ENCODE results near the gene TRIM3. TPM values are rescaled to one million over a fixed set of nuclear protein-coding genes. Genes with fewer than 3 reads are reported as not detected.

Gene TRIM3
- total RNA-seq, 1 experiment from 2014 or later, result 13.4 TPM

GRCh38 chr11:6516865-6517264 is 43.1 kb upstream of the TRIM3 start:
- H3K79me2 ChIP-seq (ENCODE audit: insufficient read depth, low read length), result no peaks in the 10 kb centered on the region
- H2AFZ ChIP-seq (ENCODE audit: low read depth, low read length, poor library complexity, severe bottlenecking), result no peak overlapping the region
- no peaks in the 10 kb centered on the region for H3K9me3 ChIP-seq (ENCODE audit: control insufficient read depth in 1 of 2, insufficient read depth in 1 of 2, low read depth in 1 of 2, low read length in 2 of 2)
- ChIA-PET POLR2A (no interaction called here), CTCF (no interaction called here), RAD21 (ENCODE audit: low non-redundant PET in 1 of 2, low total read pairs in 2 of 2, uncharacterized antibody in 2 of 2, unreplicated experiment in 2 of 2) (no interaction called here)
- no peaks in the 10 kb centered on the region for H3K4me1 ChIP-seq (ENCODE audit: control insufficient read depth in 1 of 2, insufficient read depth in 2 of 2, low read length in 2 of 2)
- H4K20me1 ChIP-seq (ENCODE audit: insufficient read depth), result no peaks in the 10 kb centered on the region
- no peak for TF ChIP-seq EGR1 (IDR thresholded peaks at IDR 0.05; ENCODE audit: low read depth)
- DNase-seq (ENCODE audit: low read depth, low spot score) (no peak), ATAC-seq (no peak)
- no peaks in the 10 kb centered on the region for H3K9me2 ChIP-seq (ENCODE audit: insufficient read depth)
- H3K36me3 ChIP-seq (ENCODE audit: control insufficient read depth in 1 of 2, insufficient read depth in 2 of 2, low read length in 2 of 2), result no peaks in the 10 kb centered on the region
- intact Hi-C loops (cut with micrococcal nuclease), result no loop called here
- no peak overlapping the region for H3K9ac ChIP-seq (ENCODE audit: low read length)
- no peak overlapping the region for H3K27ac ChIP-seq (ENCODE audit: low read depth, low read length)
- BruUV-seq (replicated peaks), result no TSS peak
- H3K4me2 ChIP-seq (ENCODE audit: low read length), result no peak overlapping the region
- no peaks in the 10 kb centered on the region for H3K27me3 ChIP-seq (ENCODE audit: insufficient read depth, low read length)
- H3K4me3 ChIP-seq (replicated peaks in 1 of 2; ENCODE audit: low read depth in 1 of 2, low read length in 2 of 2), result no peak overlapping the region

GRCh38 chr11:6505577-6506240 is 32.0 kb upstream of the TRIM3 start:
- H3K79me2 ChIP-seq (ENCODE audit: insufficient read depth, low read length), result no peaks in the 10 kb centered on the region
- no peaks in the 10 kb centered on the region for H3K9me2 ChIP-seq (ENCODE audit: insufficient read depth)
- TF ChIP-seq CBX3 (IDR thresholded peaks at IDR 0.05; ENCODE audit: low read depth) (0 out of 2 replicates have a peak, but pooled peaks have one; percentile 15), FOSL1 (IDR thresholded peaks at IDR 0.05; ENCODE audit: low read depth) (peak; percentile 46; the same call in 1 of the 2 replicates), YY1 (IDR thresholded peaks at IDR 0.05; ENCODE audit: extremely low read depth, insufficient replicate concordance, low read depth, low read length) (peak; percentile 76), ZNF274 (IDR thresholded peaks at IDR 0.05; ENCODE audit: low read depth, low read length) (no peak), ZFX (IDR thresholded peaks at IDR 0.05) (no peak), RAD21 (IDR thresholded peaks at IDR 0.05; ENCODE audit: low read depth) (peak; percentile 75), REST (IDR thresholded peaks at IDR 0.05; ENCODE audit: low read depth) (no peak), ATF3 (IDR thresholded peaks at IDR 0.05) (no peak), JUND (IDR thresholded peaks at IDR 0.05) (no peak)
- TF ChIP-seq, protein P1, sequence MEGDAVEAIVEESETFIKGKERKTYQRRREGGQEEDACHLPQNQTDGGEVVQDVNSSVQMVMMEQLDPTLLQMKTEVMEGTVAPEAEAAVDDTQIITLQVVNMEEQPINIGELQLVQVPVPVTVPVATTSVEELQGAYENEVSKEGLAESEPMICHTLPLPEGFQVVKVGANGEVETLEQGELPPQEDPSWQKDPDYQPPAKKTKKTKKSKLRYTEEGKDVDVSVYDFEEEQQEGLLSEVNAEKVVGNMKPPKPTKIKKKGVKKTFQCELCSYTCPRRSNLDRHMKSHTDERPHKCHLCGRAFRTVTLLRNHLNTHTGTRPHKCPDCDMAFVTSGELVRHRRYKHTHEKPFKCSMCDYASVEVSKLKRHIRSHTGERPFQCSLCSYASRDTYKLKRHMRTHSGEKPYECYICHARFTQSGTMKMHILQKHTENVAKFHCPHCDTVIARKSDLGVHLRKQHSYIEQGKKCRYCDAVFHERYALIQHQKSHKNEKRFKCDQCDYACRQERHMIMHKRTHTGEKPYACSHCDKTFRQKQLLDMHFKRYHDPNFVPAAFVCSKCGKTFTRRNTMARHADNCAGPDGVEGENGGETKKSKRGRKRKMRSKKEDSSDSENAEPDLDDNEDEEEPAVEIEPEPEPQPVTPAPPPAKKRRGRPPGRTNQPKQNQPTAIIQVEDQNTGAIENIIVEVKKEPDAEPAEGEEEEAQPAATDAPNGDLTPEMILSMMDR (IDR thresholded peaks at IDR 0.05 in 2 of 3, conservative IDR thresholded peaks at IDR 0.05 in 1 of 3; ENCODE audit: borderline replicate concordance in 1 of 3, insufficient read depth in 1 of 3, low read depth in 2 of 3, low read length in 2 of 3), result peak; percentile 73 to 92 (median 74)
- no peaks in the 10 kb centered on the region for H3K9me3 ChIP-seq (ENCODE audit: control insufficient read depth in 1 of 2, insufficient read depth in 1 of 2, low read depth in 1 of 2, low read length in 2 of 2)
- intact Hi-C loops (cut with micrococcal nuclease), result loop anchor here (1.0 kb wide), 2 partner anchors 66 to 126 kb away; no protein-coding TSS in a partner anchor
- no peak overlapping the region for H3K27ac ChIP-seq (ENCODE audit: low read depth, low read length)
- RAD21 ChIA-PET (ENCODE audit: low non-redundant PET in 1 of 2, low total read pairs in 2 of 2, uncharacterized antibody in 2 of 2, unreplicated experiment in 2 of 2), result interaction anchor here in 1 of 2 experiments (1.0 kb wide), 1 partner anchor 127 kb away, joined by 4 read pairs; no protein-coding TSS in a partner anchor
- no TSS peak for BruUV-seq (replicated peaks)
- DNase-seq (ENCODE audit: low read depth, low spot score), result peak; percentile 40
- CTCF ChIA-PET, result interaction anchor here (0.7 to 6.8 kb wide), 10 partner anchors 11 to 177 kb away, joined by 3 to 83 read pairs (median 6); partner anchors contain the start of genes ARFIP2, MRPL17 and TIMM10B
- H3K36me3 ChIP-seq (ENCODE audit: control insufficient read depth in 1 of 2, insufficient read depth in 2 of 2, low read length in 2 of 2), result no peaks in the 10 kb centered on the region
- ATAC-seq, result peak; percentile 94
- no peaks in the 10 kb centered on the region for H3K27me3 ChIP-seq (ENCODE audit: insufficient read depth, low read length)
- POLR2A ChIA-PET, result interaction anchor here (0.7 kb wide), 1 partner anchor 127 kb away, joined by 3 read pairs; no protein-coding TSS in a partner anchor
- H2AFZ ChIP-seq (ENCODE audit: low read depth, low read length, poor library complexity, severe bottlenecking), result no peak overlapping the region
- H4K20me1 ChIP-seq (ENCODE audit: insufficient read depth), result no peaks in the 10 kb centered on the region
- no peak overlapping the region for H3K4me2 ChIP-seq (ENCODE audit: low read length)
- peaks cover 0 to 7% of the 10 kb centered on the region in 2 experiments; a peak in 2 of 4 replicates for H3K4me1 ChIP-seq (ENCODE audit: control insufficient read depth in 1 of 2, insufficient read depth in 2 of 2, low read length in 2 of 2)
- H3K4me3 ChIP-seq (replicated peaks in 1 of 2; ENCODE audit: low read depth in 1 of 2, low read length in 2 of 2), result no peak overlapping the region
- no peak overlapping the region for H3K9ac ChIP-seq (ENCODE audit: low read length)
